ENCODE results near the gene STARD3NL.
"Not testable (repeated sequence)": the region's sequence is repeated elsewhere in the genome, so short reads cannot be mapped to it uniquely, and the experiment has no call there.

Gene STARD3NL

DNA sequence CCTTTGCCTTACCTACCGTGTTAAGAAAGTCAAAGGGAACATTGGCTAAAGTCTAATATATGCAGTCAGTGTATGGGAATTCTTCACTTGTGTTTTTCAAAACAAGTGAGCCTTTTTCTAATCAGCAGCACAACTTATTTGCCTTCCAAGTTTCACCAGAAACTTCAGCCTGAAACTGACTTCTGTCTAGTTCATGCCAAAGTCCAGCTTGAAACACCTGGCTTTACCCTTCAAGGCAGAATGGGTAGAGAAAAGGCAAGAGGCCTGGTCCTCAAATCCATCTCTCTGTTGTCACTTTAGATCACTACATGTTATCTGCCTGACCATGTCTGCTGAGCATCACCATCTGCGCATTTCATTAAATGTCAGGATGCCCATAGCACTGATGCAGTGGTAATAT lies 92.4 kb downstream of the STARD3NL start:
- DNase-seq, result not testable (repeated sequence)

DNA sequence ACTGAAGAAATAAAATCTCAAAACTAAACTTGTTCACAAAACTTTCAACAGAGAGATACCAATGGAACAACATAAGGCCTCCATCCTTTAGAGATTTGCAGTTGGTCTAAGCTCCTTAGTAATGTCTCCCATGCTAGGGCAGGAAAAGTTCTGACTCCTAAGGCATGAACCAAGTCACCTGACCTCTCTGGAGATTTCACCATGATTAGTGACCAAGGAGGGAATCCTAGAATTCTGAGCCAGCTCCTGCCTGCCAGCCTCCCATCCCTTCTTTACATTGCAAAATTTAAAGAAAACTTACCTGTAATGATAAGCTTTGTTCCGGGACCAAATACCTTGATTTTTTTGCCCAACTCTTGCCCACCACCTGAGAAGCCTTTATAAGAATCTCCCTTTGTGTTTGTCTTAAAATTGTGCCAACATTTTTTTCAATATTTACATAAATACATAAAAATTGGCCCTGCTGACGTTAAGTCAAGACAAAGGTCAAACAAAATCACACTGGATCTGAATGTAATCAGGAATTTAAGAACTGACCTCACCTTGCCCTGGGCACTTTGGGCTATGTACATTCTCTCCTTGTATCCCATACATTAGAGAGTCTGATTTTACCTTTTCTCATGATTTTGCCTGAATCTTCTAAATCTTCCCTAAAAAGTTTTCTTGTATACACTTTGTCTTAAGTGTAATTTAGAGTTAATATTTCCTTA lies 95.4 kb downstream of the STARD3NL start, which contains the start of gene TARP:
TSS of gene TARP (minus strand) at position 351 of the 710 bp plus-strand sequence.
- DNase-seq, result no peak

DNA sequence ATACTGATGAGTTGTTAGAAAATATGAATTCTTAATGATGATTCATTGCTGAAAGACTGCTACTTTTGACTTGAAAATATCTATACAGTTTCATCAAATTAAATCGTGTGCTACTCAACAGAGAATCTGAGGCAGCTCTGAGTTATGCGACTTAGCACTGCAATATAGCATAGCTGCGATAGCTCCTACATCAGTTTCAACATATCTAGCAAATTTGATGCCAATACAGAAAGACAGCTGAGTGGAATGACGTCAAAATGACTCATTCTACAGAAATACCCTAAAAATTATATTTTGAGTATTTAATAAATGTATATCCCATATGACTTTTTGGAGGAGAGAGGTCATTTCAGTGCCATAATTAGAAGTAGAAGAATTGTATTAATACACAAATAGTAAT lies 96.4 kb downstream of the STARD3NL start:
- no peak for DNase-seq

DNA sequence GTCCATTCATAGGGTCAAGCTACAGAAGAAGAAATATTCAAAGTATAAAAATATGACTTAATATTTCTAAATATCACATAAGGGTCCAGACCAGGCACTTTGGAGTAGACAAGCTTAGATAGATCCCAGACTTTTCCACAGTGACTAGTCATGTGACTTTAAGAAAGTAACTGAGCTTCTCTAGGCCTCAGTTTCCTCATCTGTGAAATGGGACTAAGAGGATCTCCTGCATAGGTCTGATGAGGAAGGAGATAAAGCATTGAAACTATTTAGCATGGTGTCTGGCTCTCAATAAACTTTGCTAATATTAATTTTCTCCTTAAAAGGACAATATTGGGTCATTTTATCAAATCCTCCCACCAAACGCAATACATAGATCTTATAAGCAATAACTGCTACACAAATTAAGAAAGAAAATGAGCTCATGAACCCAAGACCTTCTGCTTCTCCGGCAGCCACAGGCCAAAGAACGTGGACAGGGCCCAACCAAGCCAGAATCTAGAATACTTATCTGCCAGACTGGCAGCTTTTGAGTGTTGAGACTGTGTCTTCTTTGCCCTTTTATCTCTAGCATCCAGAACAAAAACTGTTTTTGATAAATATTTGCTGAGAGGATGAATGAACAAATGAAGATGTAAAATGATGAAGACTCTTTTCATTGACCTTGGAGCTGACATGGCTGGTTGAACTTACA lies 97.0 kb downstream of the STARD3NL start:
- DNase-seq, result no peak

DNA sequence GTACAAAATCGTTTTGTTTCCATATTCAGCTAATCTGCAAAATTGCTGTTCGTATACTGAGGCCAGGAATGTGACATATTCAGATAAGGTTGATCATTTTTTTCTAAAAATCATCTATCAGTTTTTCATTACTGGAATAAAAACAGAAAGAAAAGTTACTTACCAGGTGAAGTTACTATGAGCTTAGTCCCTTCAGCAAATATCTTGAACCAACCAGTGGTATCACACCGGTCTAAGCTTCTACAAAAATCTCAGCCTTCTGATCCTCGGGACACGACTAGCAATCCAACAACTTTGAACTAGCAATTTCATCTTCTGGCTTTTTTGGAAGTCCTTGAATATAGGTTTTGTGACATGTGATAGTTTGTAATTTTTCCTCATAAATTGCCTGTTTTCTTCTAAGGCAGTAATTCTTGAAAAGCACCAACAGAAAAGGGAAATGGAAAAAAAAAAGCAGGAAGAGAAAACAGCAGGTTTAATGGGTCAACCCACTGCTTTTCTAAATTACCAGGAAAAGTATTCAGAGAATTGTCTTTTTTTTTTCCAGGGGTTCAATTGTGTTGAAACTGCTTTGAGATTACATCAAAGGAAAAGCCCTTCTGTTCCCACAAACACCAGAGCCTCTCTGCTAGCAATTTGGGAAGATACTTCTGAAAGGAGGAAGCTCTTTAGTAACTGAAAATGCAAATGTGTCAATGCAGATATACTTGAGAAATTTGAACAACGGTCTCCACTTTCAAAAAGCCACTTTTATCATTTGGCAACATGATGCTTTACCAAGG lies 98.2 kb downstream of the STARD3NL start:
- DNase-seq, result no peak

DNA sequence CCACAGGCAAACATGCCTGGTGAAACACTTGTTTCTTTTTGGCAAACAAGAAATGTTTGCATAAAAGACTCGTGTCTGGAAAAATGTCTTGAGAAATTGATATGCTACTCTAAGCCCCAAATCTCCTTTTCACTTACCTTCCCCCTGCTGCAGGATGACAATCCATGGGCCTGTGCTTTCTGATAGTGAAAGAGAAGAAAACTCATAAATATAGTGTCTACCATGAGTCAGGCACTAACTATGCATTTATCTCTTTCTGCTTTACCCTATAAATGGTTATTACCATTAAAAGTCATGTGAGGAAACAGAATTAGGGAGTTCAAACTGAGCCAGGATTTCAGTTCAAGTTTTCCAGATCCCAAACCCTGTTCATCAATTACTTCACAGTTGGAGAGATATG lies 102.0 kb downstream of the STARD3NL start:
- no peak for DNase-seq

Data from NK-92 treated with Interleukin-12 subunit alpha and Interleukin-12 subunit beta, amount 100 ng/mL, for 24 hours (cell line).